PC-9 (cell line): Measurements from ENCODE around the gene RAPGEF1. TPM values are rescaled to one million over a fixed set of nuclear protein-coding genes. Genes with fewer than 3 reads are reported as not detected.
A peak's percentile ranks its signal among the peaks of the same experiment; 100 is the strongest.

Source experiments
- BruUV-seq: library from RNA; stranded (reverse); fragments of 400-500 nt; replicated peaks from 2 replicates; lab custom pipeline; 2021; lab: Mats Ljungman, UMichigan
- CTCF ChIA-PET: fragments of 300-600 bp; sonication (Branson Sonifier 250); formaldehyde crosslinking; loops from one replicate; lab custom pipeline; 2022; ENCODE audit warnings: antibody characterized with exemption; lab: Charles Lee
- POLR2A ChIA-PET: fragments of 300-600 bp; sonication (Branson Sonifier 250); formaldehyde crosslinking; loops from one replicate; lab custom pipeline; 2022; ENCODE audit warnings: antibody characterized with exemption; ENCODE audit not compliant: unreplicated experiment; lab: Charles Lee
- DNase-seq, 2 experiments: peaks; one replicate each; pipeline versions ENCODE4 v3.0.0 to v3.0.0-alpha.2; 2015 to 2022; ENCODE audit warnings: mixed read lengths in 1 of 2
- H2AFZ ChIP-seq: fragments of 200-600 bp; sonication (generic); 2 replicates; pipeline ENCODE4 v1.8.1; 2017; ENCODE audit warnings: antibody characterized with exemption
- H3F3A ChIP-seq: fragments of 200-600 bp; sonication (generic); 2 replicates; pipeline ENCODE4 v1.8.1; 2017; ENCODE audit warnings: antibody characterized with exemption, mild to moderate bottlenecking, low read depth; ENCODE audit not compliant: insufficient read depth
- H3K27ac ChIP-seq: fragments of 200-600 bp; sonication (generic); 2 replicates; pipeline ENCODE4 v1.6.1; 2016; ENCODE audit warnings: mixed run types
- H3K27me3 ChIP-seq: fragments of 200-600 bp; sonication (generic); 2 replicates; pipeline ENCODE4 v1.6.1; 2016; ENCODE audit warnings: low read depth, mixed run types; ENCODE audit not compliant: insufficient read depth
- H3K36me3 ChIP-seq: fragments of 200-600 bp; sonication (generic); 2 replicates; pipeline ENCODE4 v1.6.1; 2016; ENCODE audit warnings: low read depth, mixed run types
- H3K4me1 ChIP-seq: fragments of 200-600 bp; sonication (generic); replicated peaks from 2 replicates; pipeline ENCODE4 v1.6.1; 2016; ENCODE audit warnings: mixed run types; ENCODE audit not compliant: insufficient read depth
- H3K4me2 ChIP-seq: fragments of 200-600 bp; sonication (generic); 2 replicates; pipeline ENCODE4 v1.6.1; 2017; ENCODE audit warnings: mixed run types
- H3K4me3 ChIP-seq: fragments of 200-600 bp; sonication (generic); 2 replicates; pipeline ENCODE4 v1.6.1; 2016; ENCODE audit warnings: mixed run types
- H3K79me2 ChIP-seq: fragments of 200-600 bp; sonication (generic); 2 replicates; pipeline ENCODE4 v1.6.1; 2017; ENCODE audit warnings: low read depth, mixed run types
- H3K9me2 ChIP-seq: fragments of 200-600 bp; sonication (generic); 2 replicates; pipeline ENCODE4 v1.8.1; 2017; ENCODE audit warnings: mild to moderate bottlenecking; ENCODE audit not compliant: insufficient read depth
- H3K9me3 ChIP-seq: fragments of 200-600 bp; sonication (generic); 2 replicates; pipeline ENCODE4 v1.8.1; 2016; ENCODE audit warnings: low read depth; ENCODE audit not compliant: insufficient read depth
- H4K20me1 ChIP-seq: fragments of 200-600 bp; sonication (generic); 2 replicates; pipeline ENCODE4 v1.8.1; 2017; ENCODE audit not compliant: insufficient read depth
- EZH2 ChIP-seq: fragments of 200-600 bp; sonication (generic); IDR thresholded peaks from 2 replicates; pipeline ENCODE4 v1.8.0; 2017; ENCODE audit warnings: antibody characterized with exemption, low read depth
- intact Hi-C: fragments of 100-400 bp; cut with micrococcal nuclease; formaldehyde crosslinking; loops from one replicate; pipeline ENCODE4 v1.10.0; 2022; ENCODE audit not compliant: unreplicated experiment
- total RNA-seq: library from RNA; stranded (reverse); gene quantifications from 2 replicates; pipeline ENCODE4 v1.2.3, GENCODE V29; 2021
- TF ChIP-seq, protein P1 (sequence below): fragments of 200-600 bp; sonication (generic); conservative IDR thresholded peaks from 2 replicates; pipeline ENCODE4 v1.6.1; 2017; ENCODE audit warnings: mixed run types, antibody characterized with exemption, mild to moderate bottlenecking, moderate library complexity

RAPGEF1 gene
- total RNA-seq, 1 experiment from 2014 or later, result 66.5 TPM

DNA sequence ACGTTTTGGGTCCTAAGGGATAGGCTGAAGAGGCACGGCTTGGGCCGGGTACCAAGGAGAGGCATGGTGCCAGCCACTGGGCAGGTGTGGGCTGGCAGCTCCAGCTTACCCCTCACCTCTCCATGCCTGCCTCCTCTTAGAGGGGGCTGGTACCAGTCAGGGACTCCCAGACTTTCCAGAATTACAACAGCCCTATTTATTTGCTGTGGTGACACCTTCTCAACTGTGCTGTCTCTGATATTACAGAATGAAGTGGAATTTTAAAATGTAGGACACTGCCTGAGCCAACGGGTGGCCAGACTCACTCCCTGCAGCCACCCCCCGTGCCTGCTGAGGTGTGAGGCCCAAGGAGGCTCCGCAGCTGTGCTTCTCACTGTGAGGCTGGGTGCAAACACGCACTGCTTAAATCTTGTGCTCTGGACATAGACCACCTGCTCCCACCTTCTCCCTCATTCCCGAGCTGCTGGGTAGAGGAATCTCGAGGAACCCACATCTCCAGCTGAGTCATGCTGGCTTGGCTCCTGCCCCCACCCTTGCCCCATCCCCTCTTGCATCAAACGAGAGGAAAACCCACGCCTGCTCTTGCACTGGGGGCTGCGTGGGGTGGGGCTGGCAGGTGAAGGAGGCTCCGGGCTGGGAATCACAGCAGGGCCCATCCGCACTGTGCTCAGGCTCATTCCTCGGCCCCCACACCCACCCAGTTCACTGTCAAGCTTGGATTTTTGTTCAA is 146.6 kb downstream of the RAPGEF1 start:
- no peaks in the 10 kb centered on the region for H3K36me3 ChIP-seq
- no peak overlapping the region for H3K27ac ChIP-seq
- intact Hi-C loops, result loop anchor here (5.0 kb wide), 1 partner anchor 44 kb away; no protein-coding TSS in a partner anchor

DNA sequence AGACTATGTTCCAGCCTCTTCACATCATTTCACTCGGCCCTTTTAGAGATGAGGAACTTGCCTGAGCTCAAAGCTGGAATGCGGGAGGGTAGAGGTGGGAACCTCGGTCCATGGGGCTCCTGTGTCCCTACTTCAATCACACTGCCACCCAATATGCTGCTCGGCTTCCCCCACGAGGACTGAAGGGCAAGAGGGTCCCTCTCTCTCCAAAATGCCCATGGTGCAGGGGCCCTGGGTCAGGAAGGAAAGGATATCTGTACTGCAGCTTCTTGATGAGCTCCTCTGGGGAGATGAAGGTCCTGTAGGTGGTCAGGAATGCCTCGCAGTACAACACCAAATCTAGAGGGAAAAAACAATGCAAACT is 148.0 kb downstream of the RAPGEF1 start:
- Histone ChIP-seq H3K4me2 (no peak overlapping the region), H2AFZ (no peak overlapping the region), H4K20me1 (no peaks in the 10 kb centered on the region), H3K27me3 (no peaks in the 10 kb centered on the region), H3K27ac (no peak overlapping the region), H3K79me2 (no peaks in the 10 kb centered on the region), H3F3A (no peaks in the 10 kb centered on the region), H3K36me3 (no peaks in the 10 kb centered on the region), H3K4me1 (peaks cover 10% of the 10 kb centered on the region), H3K9me3 (no peaks in the 10 kb centered on the region), H3K4me3 (no peak overlapping the region), H3K9me2 (no peaks in the 10 kb centered on the region)
- intact Hi-C loops, result loop anchor here (1.0 to 5.0 kb wide), 2 partner anchors 45 to 147 kb away; no protein-coding TSS in a partner anchor
- DNase-seq, result no peak
- BruUV-seq, result no TSS peak
- ChIA-PET POLR2A (interaction anchor here (0.6 kb wide), 2 partner anchors 147 to 219 kb away, joined by 3 read pairs; no protein-coding TSS in a partner anchor), CTCF (interaction anchor here (0.6 to 0.9 kb wide), 5 partner anchors 17 to 164 kb away, joined by 3 to 5 read pairs (median 3); partner anchors contain the start of gene RAPGEF1)
- no peak for TF ChIP-seq EZH2
- TF ChIP-seq, protein P1, sequence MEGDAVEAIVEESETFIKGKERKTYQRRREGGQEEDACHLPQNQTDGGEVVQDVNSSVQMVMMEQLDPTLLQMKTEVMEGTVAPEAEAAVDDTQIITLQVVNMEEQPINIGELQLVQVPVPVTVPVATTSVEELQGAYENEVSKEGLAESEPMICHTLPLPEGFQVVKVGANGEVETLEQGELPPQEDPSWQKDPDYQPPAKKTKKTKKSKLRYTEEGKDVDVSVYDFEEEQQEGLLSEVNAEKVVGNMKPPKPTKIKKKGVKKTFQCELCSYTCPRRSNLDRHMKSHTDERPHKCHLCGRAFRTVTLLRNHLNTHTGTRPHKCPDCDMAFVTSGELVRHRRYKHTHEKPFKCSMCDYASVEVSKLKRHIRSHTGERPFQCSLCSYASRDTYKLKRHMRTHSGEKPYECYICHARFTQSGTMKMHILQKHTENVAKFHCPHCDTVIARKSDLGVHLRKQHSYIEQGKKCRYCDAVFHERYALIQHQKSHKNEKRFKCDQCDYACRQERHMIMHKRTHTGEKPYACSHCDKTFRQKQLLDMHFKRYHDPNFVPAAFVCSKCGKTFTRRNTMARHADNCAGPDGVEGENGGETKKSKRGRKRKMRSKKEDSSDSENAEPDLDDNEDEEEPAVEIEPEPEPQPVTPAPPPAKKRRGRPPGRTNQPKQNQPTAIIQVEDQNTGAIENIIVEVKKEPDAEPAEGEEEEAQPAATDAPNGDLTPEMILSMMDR, result no peak

More for the DNA sequence above, 146.6 kb downstream of the RAPGEF1 start:
- H3K27me3 ChIP-seq, result no peaks in the 10 kb centered on the region
- POLR2A ChIA-PET, result no interaction called here
- DNase-seq, result no peak
- no peak overlapping the region for H2AFZ ChIP-seq
- no peaks in the 10 kb centered on the region for H3F3A ChIP-seq
- BruUV-seq, result no TSS peak
- peaks cover 10% of the 10 kb centered on the region for H3K4me1 ChIP-seq
- H3K9me3 ChIP-seq, result no peaks in the 10 kb centered on the region
- CTCF ChIA-PET, result no interaction called here
- H4K20me1 ChIP-seq, result no peaks in the 10 kb centered on the region
- TF ChIP-seq EZH2, result no peak
- TF ChIP-seq, protein P1, result no peak
- no peak overlapping the region for H3K4me3 ChIP-seq
- no peak overlapping the region for H3K4me2 ChIP-seq
- no peaks in the 10 kb centered on the region for H3K9me2 ChIP-seq
- H3K79me2 ChIP-seq, result no peaks in the 10 kb centered on the region

DNA sequence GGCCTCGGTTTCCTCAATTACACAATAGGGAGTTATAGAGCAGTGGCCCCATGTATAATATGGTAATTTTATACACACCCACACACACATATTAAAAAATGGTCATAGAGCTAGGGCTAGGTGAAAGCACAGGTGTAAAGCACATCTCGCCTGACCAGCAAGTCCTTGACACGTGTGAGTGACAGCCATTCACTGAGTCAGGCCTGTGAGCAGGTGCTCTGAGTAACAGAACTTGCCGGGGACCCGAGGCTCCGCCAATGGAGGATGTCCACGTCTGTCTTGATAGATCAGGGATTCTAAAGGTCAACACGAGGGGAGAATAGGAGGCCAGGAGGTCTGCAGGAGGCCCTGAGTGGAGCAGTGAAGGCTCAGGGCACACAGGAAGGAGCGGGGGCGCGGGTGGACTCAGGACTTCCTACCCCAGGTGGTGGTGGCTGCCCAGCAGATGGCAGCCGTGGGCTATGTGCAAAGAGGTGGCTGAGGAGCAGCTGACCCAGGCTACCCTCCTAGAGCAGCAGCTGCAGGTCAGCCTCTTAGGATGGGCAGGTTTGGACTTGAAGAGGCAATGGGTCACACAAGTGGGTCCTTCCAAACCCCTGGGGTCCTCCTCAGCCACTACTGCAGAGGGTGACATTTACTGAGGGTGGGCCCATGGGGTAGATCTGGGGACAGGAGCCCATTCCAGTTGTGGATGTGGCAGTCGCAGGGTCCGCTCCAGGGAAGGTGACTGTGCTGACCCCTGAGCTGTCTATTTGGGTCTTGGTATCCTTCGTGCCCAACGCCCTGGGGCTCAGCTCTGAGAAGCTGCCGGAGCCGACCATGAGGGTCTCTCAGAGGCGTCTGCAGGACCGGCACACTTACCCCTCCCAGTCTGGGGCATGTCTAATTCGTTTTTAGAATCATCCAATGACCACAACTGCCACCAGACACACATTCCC is 148.7 kb downstream of the RAPGEF1 start:
- intact Hi-C loops, result loop anchor here (1.0 to 5.0 kb wide), 2 partner anchors 46 to 148 kb away; no protein-coding TSS in a partner anchor
- Histone ChIP-seq H3K27me3 (no peaks in the 10 kb centered on the region), H2AFZ (no peak overlapping the region), H3K36me3 (no peaks in the 10 kb centered on the region), H3K79me2 (no peaks in the 10 kb centered on the region), H3K4me1 (peaks cover 10% of the 10 kb centered on the region), H3K4me3 (no peak overlapping the region), H4K20me1 (no peaks in the 10 kb centered on the region), H3K27ac (no peak overlapping the region), H3K9me3 (no peaks in the 10 kb centered on the region), H3F3A (no peaks in the 10 kb centered on the region), H3K4me2 (no peak overlapping the region), H3K9me2 (no peaks in the 10 kb centered on the region)
- ChIA-PET CTCF (interaction anchor here (0.6 to 0.9 kb wide), 5 partner anchors 18 to 164 kb away, joined by 3 to 5 read pairs (median 3); partner anchors contain the start of gene RAPGEF1), POLR2A (interaction anchor here (0.6 kb wide), 2 partner anchors 148 to 218 kb away, joined by 3 read pairs; no protein-coding TSS in a partner anchor)
- DNase-seq, result peak; percentile 46 to 83
- TF ChIP-seq, protein P1, result peak; percentile 91
- TF ChIP-seq EZH2, result no peak
- BruUV-seq, result no TSS peak
